Esophagus muscularis mucosa (tissue), 4 donors: ENCODE data around the gene TMEM132C. TPM values are rescaled to one million over a fixed set of nuclear protein-coding genes. Genes with fewer than 3 reads are reported as not detected.
A peak's percentile ranks its signal among the peaks of the same experiment; 100 is the strongest.

Experiments
- DNase-seq: peaks from one replicate; pipeline ENCODE4 v3.0.0-alpha.2; 2017; ENCODE audit errors: extremely low spot score
- H3K27ac ChIP-seq, 4 donors: fragments of 200-600 bp; sonication (generic); replicated peaks in 1 of 4; 1 replicate in 3 of 4; 2 replicates in 1 of 4; pipeline ENCODE4 v1.5.1; 2016 to 2019; ENCODE audit warnings: mild to moderate bottlenecking in 1 of 4
- H3K27me3 ChIP-seq, 4 donors: fragments of 200-600 bp; sonication (generic); one replicate each; pipeline versions ENCODE4 v1.5.1 to v1.6.0; 2016 to 2019
- H3K36me3 ChIP-seq, 4 donors: fragments of 200-600 bp; sonication (generic); one replicate each; pipeline ENCODE4 v1.5.1; 2016 to 2019
- H3K4me1 ChIP-seq, 4 donors: fragments of 200-600 bp; sonication (generic); one replicate each; pipeline ENCODE4 v1.5.1; 2016 to 2019
- H3K4me3 ChIP-seq, 4 donors: fragments of 200-600 bp; sonication (generic); 1 replicate in 2 of 4; 2 replicates in 2 of 4; pipeline ENCODE4 v1.5.1; 2016 to 2019; ENCODE audit warnings: mild to moderate bottlenecking in 4 of 4, moderate library complexity in 1 of 4
- H3K9me3 ChIP-seq, 4 donors: fragments of 200-600 bp; sonication (generic); 1 replicate in 3 of 4; 2 replicates in 1 of 4; pipeline ENCODE4 v1.5.1; 2016 to 2019
- EP300 ChIP-seq: sonication (generic); formaldehyde crosslinking; IDR thresholded peaks from one replicate; pipeline ENCODE4 v1.6.1; 2017; ENCODE audit warnings: antibody characterized with exemption
- POLR2A ChIP-seq: fragments of 450-650 bp; IDR thresholded peaks from one replicate; pipeline ENCODE4 v1.6.1; 2017; ENCODE audit warnings: antibody characterized with exemption, moderate library complexity, mild to moderate bottlenecking, low read depth
- POLR2AphosphoS5 ChIP-seq, 2 donors: sonication (generic); formaldehyde crosslinking; IDR thresholded peaks; one replicate each; pipeline ENCODE4 v1.6.1; 2017; ENCODE audit warnings: antibody characterized with exemption in 2 of 2
- WGBS: methylation state at CpG from one replicate; pipeline ENCODE4 v1.1.5; 2018; 5-methylcytosine and 5-hydroxymethylcytosine counted together
- intact Hi-C: fragments of 100-400 bp; cut with DNase I; formaldehyde crosslinking; loops from one replicate; pipeline ENCODE4 v1.15.1; 2023
- total RNA-seq, 4 donors: library from RNA; depleted of rRNA; stranded (reverse); fragments of >200 nt; gene quantifications; one replicate each; pipeline versions ENCODE4 v1.1.0 to v1.2.1, GENCODE V29; 2016
- TF ChIP-seq, protein P1 (sequence below), 3 experiments: fragments of 200-600 bp in 2 of 3; fragments of 450-650 bp in 1 of 3; sonication (generic) in 2 of 3; IDR thresholded peaks; one replicate each; pipeline ENCODE4 v1.5.1; 2017 to 2019; ENCODE audit warnings: antibody characterized with exemption in 3 of 3, mild to moderate bottlenecking in 2 of 3, moderate library complexity in 1 of 3

Gene TMEM132C
- total RNA-seq, 4 donors from 2014 or later, result 2.9 to 3.8 (median 3.5) TPM

DNA sequence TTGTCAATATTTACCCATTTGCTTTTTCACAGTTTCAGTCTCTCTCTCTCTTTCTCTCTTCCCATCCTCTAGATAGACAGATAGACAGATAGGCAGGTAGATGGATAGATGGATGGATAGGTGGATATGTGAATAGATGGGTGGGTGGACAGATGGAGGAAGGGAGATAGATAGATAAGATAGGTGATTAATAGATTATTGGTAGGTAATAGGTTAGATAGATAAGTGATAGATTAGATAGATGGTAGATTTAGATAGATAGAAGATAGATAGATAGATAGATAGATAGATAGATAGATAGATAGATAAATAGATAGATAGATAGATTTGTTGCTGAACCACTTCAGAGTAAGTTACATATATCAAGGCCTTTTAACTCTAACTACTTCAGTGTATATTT, 408.6 kb downstream of the TMEM132C start:
- Histone ChIP-seq H3K27ac (no peak overlapping the region), H3K27me3 (no peaks in the 10 kb centered on the region), H3K4me3 (no peak overlapping the region), H3K9me3 (peaks cover 0 to 5% (median 0%) of the 10 kb centered on the region in 4 donors), H3K4me1 (peaks cover 0 to 3% (median 0%) of the 10 kb centered on the region in 4 donors), H3K36me3 (no peaks in the 10 kb centered on the region)
- TF ChIP-seq POLR2AphosphoS5 (IDR thresholded peaks at IDR 0.05) (no peak), EP300 (no peak), POLR2A (no peak)
- TF ChIP-seq, protein P1, sequence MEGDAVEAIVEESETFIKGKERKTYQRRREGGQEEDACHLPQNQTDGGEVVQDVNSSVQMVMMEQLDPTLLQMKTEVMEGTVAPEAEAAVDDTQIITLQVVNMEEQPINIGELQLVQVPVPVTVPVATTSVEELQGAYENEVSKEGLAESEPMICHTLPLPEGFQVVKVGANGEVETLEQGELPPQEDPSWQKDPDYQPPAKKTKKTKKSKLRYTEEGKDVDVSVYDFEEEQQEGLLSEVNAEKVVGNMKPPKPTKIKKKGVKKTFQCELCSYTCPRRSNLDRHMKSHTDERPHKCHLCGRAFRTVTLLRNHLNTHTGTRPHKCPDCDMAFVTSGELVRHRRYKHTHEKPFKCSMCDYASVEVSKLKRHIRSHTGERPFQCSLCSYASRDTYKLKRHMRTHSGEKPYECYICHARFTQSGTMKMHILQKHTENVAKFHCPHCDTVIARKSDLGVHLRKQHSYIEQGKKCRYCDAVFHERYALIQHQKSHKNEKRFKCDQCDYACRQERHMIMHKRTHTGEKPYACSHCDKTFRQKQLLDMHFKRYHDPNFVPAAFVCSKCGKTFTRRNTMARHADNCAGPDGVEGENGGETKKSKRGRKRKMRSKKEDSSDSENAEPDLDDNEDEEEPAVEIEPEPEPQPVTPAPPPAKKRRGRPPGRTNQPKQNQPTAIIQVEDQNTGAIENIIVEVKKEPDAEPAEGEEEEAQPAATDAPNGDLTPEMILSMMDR (IDR thresholded peaks at IDR 0.05), result no peak
- no peak for DNase-seq
- intact Hi-C loops, result no loop called here

DNA sequence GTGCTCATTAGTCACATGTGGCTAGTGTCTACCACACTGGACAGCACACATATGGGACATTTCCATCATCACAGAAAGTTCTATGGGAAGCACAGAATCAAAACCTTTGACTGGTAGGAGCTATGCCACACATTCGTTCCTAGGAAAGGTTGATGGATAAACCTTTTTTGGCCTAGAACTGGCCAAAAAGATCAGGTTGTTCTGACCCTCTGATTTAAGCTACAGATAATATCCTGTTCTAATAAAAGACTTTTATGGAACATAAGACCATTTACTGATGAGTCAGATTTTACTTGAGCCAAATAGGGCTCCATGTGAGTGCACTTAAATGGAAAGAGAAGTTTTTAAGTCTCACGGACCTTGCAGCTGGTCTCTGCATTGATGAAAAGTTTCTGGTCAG, 413.6 kb downstream of the TMEM132C start:
- WGBS, result 35% methylated on average over 2 of the region's 2 CpGs

DNA sequence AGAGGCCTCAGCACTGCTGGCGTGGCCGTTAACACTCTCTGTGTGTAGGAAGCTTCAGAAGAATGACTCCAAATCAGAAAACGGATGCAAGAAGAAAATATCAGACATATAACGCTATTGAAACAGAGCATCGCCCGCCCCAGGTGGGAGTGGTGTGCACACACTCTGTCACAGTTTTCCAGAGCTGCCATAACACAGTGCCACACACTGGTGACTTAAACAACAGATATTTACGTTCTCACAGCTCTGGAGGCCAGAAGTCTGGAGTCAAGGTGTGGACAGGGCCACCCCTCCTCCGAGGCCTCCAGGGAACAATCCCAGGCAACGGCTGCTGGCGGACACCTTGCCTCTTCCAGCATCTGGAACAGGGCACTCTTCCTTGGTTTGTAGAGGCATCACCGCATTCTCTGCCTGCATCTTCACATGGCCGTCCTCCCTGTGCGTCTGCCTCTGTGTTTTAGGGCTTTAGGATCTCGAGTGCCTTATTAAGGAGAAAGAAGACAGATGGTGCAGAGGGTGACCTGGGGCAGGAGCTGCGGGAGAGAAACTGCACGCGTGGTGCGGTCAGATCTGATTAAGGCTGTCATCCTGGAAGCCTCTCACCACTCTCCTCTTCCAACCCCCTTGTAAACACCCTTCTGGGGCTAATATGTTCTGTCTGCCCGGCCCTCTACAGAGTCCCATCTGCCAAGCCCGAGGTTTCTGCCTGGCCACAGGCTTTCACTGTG, 415.7 kb downstream of the TMEM132C start:
- H3K36me3 ChIP-seq, result no peaks in the 10 kb centered on the region
- intact Hi-C loops, result no loop called here
- DNase-seq, result no peak

More for the DNA sequence above, 413.6 kb downstream of the TMEM132C start:
- Histone ChIP-seq H3K36me3 (no peaks in the 10 kb centered on the region), H3K27ac (no peak overlapping the region), H3K4me3 (no peak overlapping the region), H3K9me3 (peaks cover 0 to 5% (median 0%) of the 10 kb centered on the region in 4 donors), H3K27me3 (no peaks in the 10 kb centered on the region), H3K4me1 (peaks cover 0 to 17% (median 10%) of the 10 kb centered on the region in 4 donors)
- TF ChIP-seq, protein P1 (IDR thresholded peaks at IDR 0.05), result no peak
- TF ChIP-seq POLR2AphosphoS5 (IDR thresholded peaks at IDR 0.05), result no peak
- TF ChIP-seq EP300, result no peak
- no peak for TF ChIP-seq POLR2A
- DNase-seq, result no peak
- intact Hi-C loops, result no loop called here

DNA sequence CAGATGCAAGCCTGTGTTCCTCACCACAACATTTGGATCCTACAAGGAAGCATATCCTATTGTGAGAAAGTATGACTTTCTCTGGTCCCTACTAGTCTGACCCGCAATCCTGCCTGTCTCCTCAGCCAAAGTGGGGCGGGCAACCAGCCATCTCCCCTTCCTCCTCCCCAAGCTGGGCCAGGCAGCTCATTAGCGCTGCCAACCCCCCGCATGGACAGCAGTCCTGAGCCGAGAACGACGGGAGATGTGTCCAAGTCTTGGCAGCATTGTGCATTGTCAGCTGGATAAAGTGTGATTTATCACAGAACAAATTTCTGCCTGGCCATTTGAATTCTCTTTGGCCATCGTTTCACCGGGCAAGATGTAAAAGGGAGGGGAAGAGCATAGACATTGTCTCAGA, 417.4 kb downstream of the TMEM132C start:
- Histone ChIP-seq H3K27ac (peak overlapping the region in 1 of 4 donors; percentile 2), H3K4me1 (peaks cover 0 to 24% (median 10%) of the 10 kb centered on the region in 4 donors), H3K36me3 (no peaks in the 10 kb centered on the region), H3K9me3 (peaks cover 0 to 1% (median 0%) of the 10 kb centered on the region in 4 donors), H3K4me3 (no peak overlapping the region), H3K27me3 (no peaks in the 10 kb centered on the region)
- 27% methylated on average over 9 of the region's 9 CpGs for WGBS
- intact Hi-C loops, result no loop called here
- TF ChIP-seq POLR2AphosphoS5 (IDR thresholded peaks at IDR 0.05), result peak in 1 of 2 donors; percentile 21
- TF ChIP-seq EP300, result no peak
- DNase-seq, result no peak

More for the DNA sequence above, 415.7 kb downstream of the TMEM132C start:
- no peak overlapping the region for H3K27ac ChIP-seq
- TF ChIP-seq POLR2A, result no peak
- no peak for TF ChIP-seq EP300
- TF ChIP-seq POLR2AphosphoS5 (IDR thresholded peaks at IDR 0.05), result no peak
- TF ChIP-seq, protein P1 (IDR thresholded peaks at IDR 0.05), result no peak
- no peak overlapping the region for H3K4me3 ChIP-seq
- WGBS, result 81% methylated on average over 20 of the region's 20 CpGs
- peaks cover 0 to 20% (median 10%) of the 10 kb centered on the region in 4 donors for H3K4me1 ChIP-seq
- no peaks in the 10 kb centered on the region for H3K27me3 ChIP-seq
- H3K9me3 ChIP-seq, result peaks cover 0 to 5% (median 0%) of the 10 kb centered on the region in 4 donors

DNA sequence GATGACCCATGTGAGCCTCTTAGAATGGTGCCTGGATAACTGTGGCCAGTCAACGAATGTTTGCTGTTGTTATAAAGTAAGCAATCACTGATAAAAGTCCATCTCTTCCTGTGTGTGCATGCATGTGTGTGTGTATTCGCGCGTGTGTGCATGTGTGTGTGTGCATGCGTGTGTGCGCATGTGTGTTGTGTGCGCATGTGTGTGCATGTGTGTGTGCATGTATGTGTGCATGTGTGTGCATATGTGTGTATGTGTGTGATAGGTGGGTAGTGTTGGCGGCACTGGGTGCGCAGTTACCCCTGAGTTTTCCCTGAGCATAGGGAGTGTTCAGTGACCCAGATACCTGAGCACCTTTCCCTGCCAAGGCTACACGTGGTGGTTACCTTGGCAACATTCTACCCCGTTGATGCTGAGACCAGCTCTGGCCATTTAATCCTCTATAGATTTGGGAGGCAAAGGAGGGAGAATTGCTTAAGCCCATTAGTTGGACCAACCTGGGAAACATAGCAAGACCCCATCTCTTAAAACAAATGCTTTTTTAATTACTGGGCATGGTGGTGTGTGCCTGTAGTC, 419.0 kb downstream of the TMEM132C start:
- H3K4me1 ChIP-seq, result peaks cover 0 to 17% (median 10%) of the 10 kb centered on the region in 4 donors
- H3K9me3 ChIP-seq, result no peaks in the 10 kb centered on the region
- no peaks in the 10 kb centered on the region for H3K36me3 ChIP-seq
- TF ChIP-seq POLR2AphosphoS5 (IDR thresholded peaks at IDR 0.05), result no peak
- no peak for TF ChIP-seq EP300
- TF ChIP-seq, protein P1 (IDR thresholded peaks at IDR 0.05), result no peak
- no peak for TF ChIP-seq POLR2A
- H3K27me3 ChIP-seq, result no peaks in the 10 kb centered on the region
- 75% methylated on average over 11 of the region's 11 CpGs for WGBS
- DNase-seq, result no peak
- no peak overlapping the region for H3K27ac ChIP-seq
- H3K4me3 ChIP-seq, result no peak overlapping the region
- intact Hi-C loops, result no loop called here
